ENCODE results near the gene SCN1A.

DNA sequence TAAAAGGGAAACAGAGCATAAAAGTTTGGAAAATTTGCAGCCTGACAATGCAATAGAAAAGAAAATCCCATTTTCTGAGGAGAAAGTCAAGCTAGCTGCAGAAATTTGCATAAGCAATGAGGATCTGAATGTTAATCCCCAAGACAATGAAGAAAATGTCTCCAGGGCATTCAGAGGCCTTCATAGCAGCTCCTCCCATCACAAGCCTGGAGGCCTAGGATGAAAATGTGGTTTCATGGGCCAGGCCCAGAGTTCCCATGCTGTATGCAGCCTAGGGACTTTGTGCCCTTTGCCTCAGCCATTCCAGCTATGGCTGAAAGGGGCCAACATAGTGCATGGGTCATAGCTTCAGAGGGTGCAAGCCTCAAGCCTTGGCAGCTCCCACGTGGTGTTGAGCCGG is 10.3 kb upstream of the SCN1A start:
- TF ChIP-seq, protein P1, sequence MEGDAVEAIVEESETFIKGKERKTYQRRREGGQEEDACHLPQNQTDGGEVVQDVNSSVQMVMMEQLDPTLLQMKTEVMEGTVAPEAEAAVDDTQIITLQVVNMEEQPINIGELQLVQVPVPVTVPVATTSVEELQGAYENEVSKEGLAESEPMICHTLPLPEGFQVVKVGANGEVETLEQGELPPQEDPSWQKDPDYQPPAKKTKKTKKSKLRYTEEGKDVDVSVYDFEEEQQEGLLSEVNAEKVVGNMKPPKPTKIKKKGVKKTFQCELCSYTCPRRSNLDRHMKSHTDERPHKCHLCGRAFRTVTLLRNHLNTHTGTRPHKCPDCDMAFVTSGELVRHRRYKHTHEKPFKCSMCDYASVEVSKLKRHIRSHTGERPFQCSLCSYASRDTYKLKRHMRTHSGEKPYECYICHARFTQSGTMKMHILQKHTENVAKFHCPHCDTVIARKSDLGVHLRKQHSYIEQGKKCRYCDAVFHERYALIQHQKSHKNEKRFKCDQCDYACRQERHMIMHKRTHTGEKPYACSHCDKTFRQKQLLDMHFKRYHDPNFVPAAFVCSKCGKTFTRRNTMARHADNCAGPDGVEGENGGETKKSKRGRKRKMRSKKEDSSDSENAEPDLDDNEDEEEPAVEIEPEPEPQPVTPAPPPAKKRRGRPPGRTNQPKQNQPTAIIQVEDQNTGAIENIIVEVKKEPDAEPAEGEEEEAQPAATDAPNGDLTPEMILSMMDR (IDR thresholded peaks at IDR 0.05 in 4 of 5, conservative IDR thresholded peaks at IDR 0.05 in 1 of 5), result no peak
- TF ChIP-seq POLR2A (IDR thresholded peaks at IDR 0.05), result no peak

Data from gastrocnemius medialis (tissue), 4 donors.